Inflammatory macrophage (primary cell): ENCODE data around the gene TMEM145.
"Not testable (repeated sequence)": the region's sequence is repeated elsewhere in the genome, so short reads cannot be mapped to it uniquely, and the experiment has no call there.

ENCODE experiments used
- DNase-seq, 2 donors: peaks; one replicate each; pipeline ENCODE4 v3.0.0-alpha.2; 2020 to 2022

The TMEM145 gene

GRCh38 chr19:42316223-42317211, 3.4 kb downstream of the TMEM145 start:
- peak; percentile 24 to 51 for DNase-seq

- no peak for DNase-seq
Measured at GRCh38 chr19:42317535-42317934, 4.4 kb downstream of the TMEM145 start.

GRCh38 chr19:42322305-42322704, 9.2 kb downstream of the TMEM145 start:
- no peak for DNase-seq

- DNase-seq, result no peak
Measured at GRCh38 chr19:42323473-42323851, 10.4 kb downstream of the TMEM145 start.

- peak in 1 of 2 donors; percentile 30 for DNase-seq
Measured at GRCh38 chr19:42323852-42324654, 10.9 kb downstream of the TMEM145 start.

- no peak for DNase-seq
Measured at GRCh38 chr19:42324655-42325307, 11.7 kb downstream of the TMEM145 start.

GRCh38 chr19:42325308-42325895, 12.3 kb downstream of the TMEM145 start, which contains the start of gene MEGF8:
Gene MEGF8, plus strand, starts transcription at chr19:42325635. Its CDS starts 609 bp downstream, at chr19:42326244.
- peak; percentile 99 to 100 for DNase-seq

GRCh38 chr19:42325896-42326771, 13.0 kb downstream of the TMEM145 start:
- peak in 1 of 2 donors; percentile 29 for DNase-seq

- DNase-seq, result no peak
Measured at GRCh38 chr19:42326969-42327368, 13.9 kb downstream of the TMEM145 start.

GRCh38 chr19:42327381-42327780, 14.3 kb downstream of the TMEM145 start:
- DNase-seq, result no peak

GRCh38 chr19:42328106-42328505, 15.0 kb downstream of the TMEM145 start:
- DNase-seq, result no peak

- DNase-seq, result no peak
Measured at GRCh38 chr19:42328854-42329253, 15.7 kb downstream of the TMEM145 start.

GRCh38 chr19:42330241-42330711, 17.2 kb downstream of the TMEM145 start:
- no peak for DNase-seq

- not testable (repeated sequence) for DNase-seq
Measured at GRCh38 chr19:42331333-42331732, 18.2 kb downstream of the TMEM145 start.

GRCh38 chr19:42332059-42332458, 18.9 kb downstream of the TMEM145 start:
- DNase-seq, result no peak

- DNase-seq, result no peak
Measured at GRCh38 chr19:42333018-42333417, 19.9 kb downstream of the TMEM145 start.

GRCh38 chr19:42333975-42334696, 21.0 kb downstream of the TMEM145 start:
- DNase-seq, result no peak

- DNase-seq, result no peak
Measured at GRCh38 chr19:42334697-42335373, 21.7 kb downstream of the TMEM145 start.

- DNase-seq, result no peak
Measured at GRCh38 chr19:42335374-42335936, 22.3 kb downstream of the TMEM145 start.
